GM12878 (cell line): ENCODE results near the gene NDC1. TPM values are rescaled to one million over a fixed set of nuclear protein-coding genes. Genes with fewer than 3 reads are reported as not detected.

ENCODE experiments used
- ATAC-seq: fragments of 200-7000 bp; cut with Tn5 transposase; 3 replicates; pipeline ENCODE4 v1.9.1; 2020; ENCODE audit warnings: mild to moderate bottlenecking, moderate library complexity
- BruUV-seq: library from RNA; stranded (reverse); fragments of 400-500 nt; replicated peaks from 2 replicates; lab custom pipeline; 2021; lab: Mats Ljungman, UMichigan
- CTCF ChIA-PET: fragments of 300-600 bp; sonication (Branson Sonifier 250); formaldehyde crosslinking; extraction: SDS; loops from one replicate; lab custom pipeline; 2021; ENCODE audit warnings: inconsistent platforms; lab: Yijun Ruan, JAX
- POLR2A ChIA-PET: fragments of 350-600 bp; formaldehyde crosslinking; extraction: SDS; loops from one replicate; lab custom pipeline; 2021; ENCODE audit warnings: inconsistent platforms; lab: Charles Lee
- RAD21 ChIA-PET: fragments of 300-600 bp; sonication (Branson Sonifier 250); formaldehyde crosslinking; loops from one replicate; lab custom pipeline; 2023; ENCODE audit warnings: antibody characterized with exemption; ENCODE audit not compliant: unreplicated experiment; lab: Charles Lee
- SMC1A ChIA-PET: fragments of 300-600 bp; sonication (Branson Sonifier 250); formaldehyde crosslinking; loops from one replicate; lab custom pipeline; 2023; ENCODE audit not compliant: unreplicated experiment, uncharacterized antibody; lab: Charles Lee
- DNase-seq: peaks from one replicate; pipeline ENCODE4 v3.0.0-alpha.2; 2011; ENCODE audit warnings: low read depth, low spot score
- FAIRE-seq: peaks from 3 replicates; lab custom pipeline; 2011; peaks lifted over from hg19 to GRCh38; lab: Jason Lieb, UNC
- H2AFZ ChIP-seq: 2 replicates; pipeline ENCODE4 v1.6.0; 2011; ENCODE audit warnings: low read depth, low read length, control low read depth; ENCODE audit not compliant: control insufficient read depth
- H3K27ac ChIP-seq: 2 replicates; pipeline ENCODE4 v1.5.1; 2011; ENCODE audit warnings: control low read depth; ENCODE audit not compliant: control insufficient read depth, insufficient read depth
- H3K27me3 ChIP-seq, 2 experiments: replicated peaks in 1 of 2; 2 replicates each; pipeline versions ENCODE4 v1.6.0 to v1.6.1; 2011; ENCODE audit warnings: low read length in 1 of 2; ENCODE audit not compliant: control insufficient read depth in 2 of 2, insufficient read depth in 2 of 2
- H3K36me3 ChIP-seq, 2 experiments: 2 replicates each; pipeline ENCODE4 v1.5.1; 2011; ENCODE audit warnings: low read length in 1 of 2; ENCODE audit not compliant: control insufficient read depth in 2 of 2, insufficient read depth in 2 of 2
- H3K4me1 ChIP-seq: 2 replicates; pipeline ENCODE4 v1.6.1; 2011; ENCODE audit warnings: mild to moderate bottlenecking, low read length, moderate library complexity, mixed read lengths; ENCODE audit not compliant: control insufficient read depth, insufficient read depth
- H3K4me2 ChIP-seq: 2 replicates; pipeline ENCODE4 v1.6.0; 2011; ENCODE audit warnings: control low read depth; ENCODE audit not compliant: control insufficient read depth, insufficient read depth
- H3K4me3 ChIP-seq: fragments of 200-600 bp; sonication (generic); 2 replicates; pipeline ENCODE4 v1.5.1; 2016
- H3K79me2 ChIP-seq: 2 replicates; pipeline ENCODE4 v1.6.0; 2011; ENCODE audit warnings: low read length; ENCODE audit not compliant: control insufficient read depth, insufficient read depth
- H3K9ac ChIP-seq: 2 replicates; pipeline ENCODE4 v1.8.0; 2011; ENCODE audit warnings: low read length, control low read depth, mixed read lengths; ENCODE audit not compliant: control insufficient read depth, insufficient read depth
- H3K9me3 ChIP-seq: replicated peaks from 3 replicates; pipeline ENCODE4 v1.5.1; 2011; ENCODE audit warnings: mild to moderate bottlenecking, low read length; ENCODE audit not compliant: control insufficient read depth, insufficient read depth
- H4K20me1 ChIP-seq: 2 replicates; pipeline ENCODE4 v1.6.0; 2011; ENCODE audit not compliant: control insufficient read depth, insufficient read depth
- BMI1 ChIP-seq: fragments of 450-650 bp; IDR thresholded peaks from 2 replicates; pipeline ENCODE4 v1.6.1; 2016; ENCODE audit warnings: mild to moderate bottlenecking, moderate library complexity, borderline replicate concordance
- CBX5 ChIP-seq: sonication (generic); IDR thresholded peaks from 2 replicates; pipeline ENCODE4 v1.6.1; 2016; ENCODE audit warnings: low read depth, moderate library complexity, mild to moderate bottlenecking, inconsistent platforms
- EP300 ChIP-seq, 2 experiments: fragments of 150-350 bp in 1 of 2; IDR thresholded peaks; 2 replicates each; pipeline ENCODE4 v1.6.1; 2011 to 2012; ENCODE audit warnings: low read depth in 2 of 2, low read length in 2 of 2, borderline replicate concordance in 1 of 2, improper control_type of control experiment in 1 of 2, inconsistent platforms in 1 of 2; ENCODE audit not compliant: control insufficient read depth in 1 of 2
- ESRRA ChIP-seq: IDR thresholded peaks from 2 replicates; pipeline ENCODE4 v1.6.1; 2012; ENCODE audit warnings: mild to moderate bottlenecking, low read length, improper control_type of control experiment
- ETV6 ChIP-seq, 2 experiments: fragments of 450-650 bp in 1 of 2; IDR thresholded peaks in 1 of 2; conservative IDR thresholded peaks in 1 of 2; 2 replicates each; pipeline ENCODE4 v1.6.1; 2014; ENCODE audit warnings: antibody characterized with exemption in 1 of 2, borderline replicate concordance in 1 of 2, low read depth in 1 of 2, mild to moderate bottlenecking in 1 of 2, moderate library complexity in 1 of 2
- MEF2A ChIP-seq: IDR thresholded peaks from 2 replicates; pipeline ENCODE4 v1.6.1; 2011; ENCODE audit warnings: low read depth, mild to moderate bottlenecking, low read length, moderate library complexity; ENCODE audit not compliant: insufficient read depth
- POLR2AphosphoS5 ChIP-seq: IDR thresholded peaks from 2 replicates; pipeline ENCODE4 v1.6.1; 2011; ENCODE audit warnings: mild to moderate bottlenecking, low read length, inconsistent platforms
- STAT3 ChIP-seq: IDR thresholded peaks from 2 replicates; pipeline ENCODE4 v1.6.1; 2011; ENCODE audit warnings: low read depth, low read length, improper control_type of control experiment
- TCF3 ChIP-seq: IDR thresholded peaks from 2 replicates; pipeline ENCODE4 v1.6.1; 2012; ENCODE audit warnings: low read depth, mild to moderate bottlenecking, low read length, borderline replicate concordance; ENCODE audit not compliant: insufficient read depth
- WGBS: methylation state at CpG from one replicate; pipeline ENCODE4 v1.1.6; 2016; ENCODE audit warnings: low lambda C conversion rate; ENCODE audit not compliant: insufficient replicate concordance, insufficient coverage; ENCODE audit errors: missing lambda C conversion rate; 5-methylcytosine and 5-hydroxymethylcytosine counted together
- in situ Hi-C: fragments of 300-500 bp; cut with MboI; formaldehyde crosslinking; loops from 9 replicates; pipeline ENCODE4 v1.14.3; 2018; ENCODE audit warnings: mixed read lengths
- intact Hi-C: fragments of 100-400 bp; cut with micrococcal nuclease; formaldehyde crosslinking; loops from one replicate; pipeline ENCODE4 v1.14.2; 2022; ENCODE audit not compliant: unreplicated experiment
- polyA plus RNA-seq, 11 experiments: library from polyadenylated mRNA; depleted of rRNA in 4 of 11; unstranded in 6 of 11; stranded (reverse) in 5 of 11; fragments of >200 nt; fragmentation: Nextera tagmentation in 4 of 11; fragmentation: Illumina TruSeq in 1 of 11; extraction: Ambion mirVana in 4 of 11; extraction: Trizol in 1 of 11; gene quantifications; 1 replicate in 1 of 11; 2 replicates in 10 of 11; pipeline versions ENCODE4 v1.2.1 to v1.2.3, GENCODE V29; 2011 to 2016; ENCODE audit warnings: inconsistent platforms in 2 of 11, missing spikeins in 2 of 11, low read depth in 1 of 11
- total RNA-seq, 4 experiments: library from RNA; depleted of rRNA in 3 of 4; stranded (reverse); fragments of >200 nt in 3 of 4; fragmentation: Illumina TruSeq in 1 of 4; extraction: Trizol in 1 of 4; gene quantifications; 2 replicates each; pipeline versions ENCODE4 v1.2.1 to v1.2.3, GENCODE V29; 2013 to 2021
- TF ChIP-seq, protein P1 (sequence below): IDR thresholded peaks from 2 replicates; pipeline ENCODE4 v1.6.1; 2012; ENCODE audit warnings: improper control_type of control experiment, low read depth, low read length; ENCODE audit not compliant: insufficient replicate concordance
- TF ChIP-seq, protein P2 (sequence below): fragments of 450-650 bp; IDR thresholded peaks from 2 replicates; pipeline ENCODE4 v1.6.1; 2017; ENCODE audit warnings: antibody characterized with exemption, mild to moderate bottlenecking, moderate library complexity
- TF ChIP-seq, protein P3 (sequence below): fragments of 450-650 bp; IDR thresholded peaks from 2 replicates; pipeline ENCODE4 v1.6.1; 2014; ENCODE audit warnings: mild to moderate bottlenecking
- TF ChIP-seq, protein P4 (sequence below): fragments of 150-350 bp; IDR thresholded peaks from 2 replicates; pipeline ENCODE4 v1.6.1; 2014; ENCODE audit warnings: mild to moderate bottlenecking, low read depth, low read length

NDC1 gene
- total and polyA plus RNA-seq, 10 of the 15 experiments (the other 5 are each of a cell fraction or from before 2014, with no cell fraction given), result 20.2 to 77.6 (median 47.1) TPM

DNA sequence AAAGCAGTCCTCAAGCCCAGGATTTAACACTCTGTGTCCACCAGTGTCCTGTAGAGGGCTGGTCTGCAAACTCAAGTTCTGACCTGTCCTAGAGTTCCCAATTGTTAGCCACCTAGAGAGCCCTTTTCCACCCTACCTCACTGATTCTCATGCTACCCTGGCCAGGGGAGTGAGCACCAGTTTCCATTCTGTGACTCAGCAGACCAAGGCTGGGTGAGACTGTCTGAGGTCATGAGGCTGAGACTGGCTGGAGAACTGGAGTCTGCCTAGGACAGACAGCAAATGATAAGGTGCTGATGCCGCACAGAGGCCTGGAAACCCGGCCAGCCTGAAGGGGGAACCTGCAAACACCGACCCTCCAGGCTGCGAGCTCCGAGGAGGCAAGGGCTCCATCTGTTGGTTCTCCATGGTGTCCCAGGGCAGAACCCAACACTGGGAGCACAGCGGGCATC lies 112.8 kb downstream of the NDC1 start:
- Histone ChIP-seq H3K4me1 (no peaks in the 10 kb centered on the region), H3K36me3 (no peaks in the 10 kb centered on the region), H3K9ac (no peak overlapping the region), H3K27ac (no peak overlapping the region), H3K4me2 (no peak overlapping the region), H2AFZ (no peak overlapping the region), H3K79me2 (no peaks in the 10 kb centered on the region), H3K27me3 (no peaks in the 10 kb centered on the region), H3K4me3 (no peak overlapping the region), H3K9me3 (no peaks in the 10 kb centered on the region), H4K20me1 (no peaks in the 10 kb centered on the region)
- in situ Hi-C loops, result no loop called here
- DNase-seq (no peak), ATAC-seq (no peak), FAIRE-seq (no peak)
- ChIA-PET CTCF (interaction anchor here (1.1 to 1.9 kb wide), 2 partner anchors 10 to 37 kb away, joined by 3 to 4 read pairs; no protein-coding TSS in a partner anchor), POLR2A (no interaction called here), RAD21 (no interaction called here), SMC1A (no interaction called here)
- no TSS peak for BruUV-seq
- intact Hi-C loops, result no loop called here
- WGBS, result 20% methylated on average over 6 of the region's 6 CpGs
- TF ChIP-seq, protein P1, sequence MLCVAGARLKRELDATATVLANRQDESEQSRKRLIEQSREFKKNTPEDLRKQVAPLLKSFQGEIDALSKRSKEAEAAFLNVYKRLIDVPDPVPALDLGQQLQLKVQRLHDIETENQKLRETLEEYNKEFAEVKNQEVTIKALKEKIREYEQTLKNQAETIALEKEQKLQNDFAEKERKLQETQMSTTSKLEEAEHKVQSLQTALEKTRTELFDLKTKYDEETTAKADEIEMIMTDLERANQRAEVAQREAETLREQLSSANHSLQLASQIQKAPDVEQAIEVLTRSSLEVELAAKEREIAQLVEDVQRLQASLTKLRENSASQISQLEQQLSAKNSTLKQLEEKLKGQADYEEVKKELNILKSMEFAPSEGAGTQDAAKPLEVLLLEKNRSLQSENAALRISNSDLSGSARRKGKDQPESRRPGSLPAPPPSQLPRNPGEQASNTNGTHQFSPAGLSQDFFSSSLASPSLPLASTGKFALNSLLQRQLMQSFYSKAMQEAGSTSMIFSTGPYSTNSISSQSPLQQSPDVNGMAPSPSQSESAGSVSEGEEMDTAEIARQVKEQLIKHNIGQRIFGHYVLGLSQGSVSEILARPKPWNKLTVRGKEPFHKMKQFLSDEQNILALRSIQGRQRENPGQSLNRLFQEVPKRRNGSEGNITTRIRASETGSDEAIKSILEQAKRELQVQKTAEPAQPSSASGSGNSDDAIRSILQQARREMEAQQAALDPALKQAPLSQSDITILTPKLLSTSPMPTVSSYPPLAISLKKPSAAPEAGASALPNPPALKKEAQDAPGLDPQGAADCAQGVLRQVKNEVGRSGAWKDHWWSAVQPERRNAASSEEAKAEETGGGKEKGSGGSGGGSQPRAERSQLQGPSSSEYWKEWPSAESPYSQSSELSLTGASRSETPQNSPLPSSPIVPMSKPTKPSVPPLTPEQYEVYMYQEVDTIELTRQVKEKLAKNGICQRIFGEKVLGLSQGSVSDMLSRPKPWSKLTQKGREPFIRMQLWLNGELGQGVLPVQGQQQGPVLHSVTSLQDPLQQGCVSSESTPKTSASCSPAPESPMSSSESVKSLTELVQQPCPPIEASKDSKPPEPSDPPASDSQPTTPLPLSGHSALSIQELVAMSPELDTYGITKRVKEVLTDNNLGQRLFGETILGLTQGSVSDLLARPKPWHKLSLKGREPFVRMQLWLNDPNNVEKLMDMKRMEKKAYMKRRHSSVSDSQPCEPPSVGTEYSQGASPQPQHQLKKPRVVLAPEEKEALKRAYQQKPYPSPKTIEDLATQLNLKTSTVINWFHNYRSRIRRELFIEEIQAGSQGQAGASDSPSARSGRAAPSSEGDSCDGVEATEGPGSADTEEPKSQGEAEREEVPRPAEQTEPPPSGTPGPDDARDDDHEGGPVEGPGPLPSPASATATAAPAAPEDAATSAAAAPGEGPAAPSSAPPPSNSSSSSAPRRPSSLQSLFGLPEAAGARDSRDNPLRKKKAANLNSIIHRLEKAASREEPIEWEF, result no peak
- TF ChIP-seq POLR2AphosphoS5, result no peak
- TF ChIP-seq, protein P2, sequence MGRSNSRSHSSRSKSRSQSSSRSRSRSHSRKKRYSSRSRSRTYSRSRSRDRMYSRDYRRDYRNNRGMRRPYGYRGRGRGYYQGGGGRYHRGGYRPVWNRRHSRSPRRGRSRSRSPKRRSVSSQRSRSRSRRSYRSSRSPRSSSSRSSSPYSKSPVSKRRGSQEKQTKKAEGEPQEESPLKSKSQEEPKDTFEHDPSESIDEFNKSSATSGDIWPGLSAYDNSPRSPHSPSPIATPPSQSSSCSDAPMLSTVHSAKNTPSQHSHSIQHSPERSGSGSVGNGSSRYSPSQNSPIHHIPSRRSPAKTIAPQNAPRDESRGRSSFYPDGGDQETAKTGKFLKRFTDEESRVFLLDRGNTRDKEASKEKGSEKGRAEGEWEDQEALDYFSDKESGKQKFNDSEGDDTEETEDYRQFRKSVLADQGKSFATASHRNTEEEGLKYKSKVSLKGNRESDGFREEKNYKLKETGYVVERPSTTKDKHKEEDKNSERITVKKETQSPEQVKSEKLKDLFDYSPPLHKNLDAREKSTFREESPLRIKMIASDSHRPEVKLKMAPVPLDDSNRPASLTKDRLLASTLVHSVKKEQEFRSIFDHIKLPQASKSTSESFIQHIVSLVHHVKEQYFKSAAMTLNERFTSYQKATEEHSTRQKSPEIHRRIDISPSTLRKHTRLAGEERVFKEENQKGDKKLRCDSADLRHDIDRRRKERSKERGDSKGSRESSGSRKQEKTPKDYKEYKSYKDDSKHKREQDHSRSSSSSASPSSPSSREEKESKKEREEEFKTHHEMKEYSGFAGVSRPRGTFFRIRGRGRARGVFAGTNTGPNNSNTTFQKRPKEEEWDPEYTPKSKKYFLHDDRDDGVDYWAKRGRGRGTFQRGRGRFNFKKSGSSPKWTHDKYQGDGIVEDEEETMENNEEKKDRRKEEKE, result no peak
- TF ChIP-seq EP300 (IDR thresholded peaks at IDR 0.05; ENCODE audit: borderline replicate concordance in 1 of 2, control insufficient read depth in 1 of 2, low read depth in 2 of 2, low read length in 2 of 2), result no peak
- TF ChIP-seq, protein P3, sequence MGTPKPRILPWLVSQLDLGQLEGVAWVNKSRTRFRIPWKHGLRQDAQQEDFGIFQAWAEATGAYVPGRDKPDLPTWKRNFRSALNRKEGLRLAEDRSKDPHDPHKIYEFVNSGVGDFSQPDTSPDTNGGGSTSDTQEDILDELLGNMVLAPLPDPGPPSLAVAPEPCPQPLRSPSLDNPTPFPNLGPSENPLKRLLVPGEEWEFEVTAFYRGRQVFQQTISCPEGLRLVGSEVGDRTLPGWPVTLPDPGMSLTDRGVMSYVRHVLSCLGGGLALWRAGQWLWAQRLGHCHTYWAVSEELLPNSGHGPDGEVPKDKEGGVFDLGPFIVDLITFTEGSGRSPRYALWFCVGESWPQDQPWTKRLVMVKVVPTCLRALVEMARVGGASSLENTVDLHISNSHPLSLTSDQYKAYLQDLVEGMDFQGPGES, result no peak
- TF ChIP-seq MEF2A, result no peak
- TF ChIP-seq BMI1, result no peak
- TF ChIP-seq, protein P4, sequence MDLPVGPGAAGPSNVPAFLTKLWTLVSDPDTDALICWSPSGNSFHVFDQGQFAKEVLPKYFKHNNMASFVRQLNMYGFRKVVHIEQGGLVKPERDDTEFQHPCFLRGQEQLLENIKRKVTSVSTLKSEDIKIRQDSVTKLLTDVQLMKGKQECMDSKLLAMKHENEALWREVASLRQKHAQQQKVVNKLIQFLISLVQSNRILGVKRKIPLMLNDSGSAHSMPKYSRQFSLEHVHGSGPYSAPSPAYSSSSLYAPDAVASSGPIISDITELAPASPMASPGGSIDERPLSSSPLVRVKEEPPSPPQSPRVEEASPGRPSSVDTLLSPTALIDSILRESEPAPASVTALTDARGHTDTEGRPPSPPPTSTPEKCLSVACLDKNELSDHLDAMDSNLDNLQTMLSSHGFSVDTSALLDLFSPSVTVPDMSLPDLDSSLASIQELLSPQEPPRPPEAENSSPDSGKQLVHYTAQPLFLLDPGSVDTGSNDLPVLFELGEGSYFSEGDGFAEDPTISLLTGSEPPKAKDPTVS, result no peak
- no peak for TF ChIP-seq CBX5
- TF ChIP-seq TCF3, result no peak
- no peak for TF ChIP-seq ETV6 (conservative IDR thresholded peaks at IDR 0.05 in 1 of 2, IDR thresholded peaks at IDR 0.05 in 1 of 2; ENCODE audit: borderline replicate concordance in 1 of 2, low read depth in 1 of 2)
- TF ChIP-seq STAT3, result no peak
- no peak for TF ChIP-seq ESRRA
